ENCODE results near the gene CCDC9B.

CCDC9B gene

DNA sequence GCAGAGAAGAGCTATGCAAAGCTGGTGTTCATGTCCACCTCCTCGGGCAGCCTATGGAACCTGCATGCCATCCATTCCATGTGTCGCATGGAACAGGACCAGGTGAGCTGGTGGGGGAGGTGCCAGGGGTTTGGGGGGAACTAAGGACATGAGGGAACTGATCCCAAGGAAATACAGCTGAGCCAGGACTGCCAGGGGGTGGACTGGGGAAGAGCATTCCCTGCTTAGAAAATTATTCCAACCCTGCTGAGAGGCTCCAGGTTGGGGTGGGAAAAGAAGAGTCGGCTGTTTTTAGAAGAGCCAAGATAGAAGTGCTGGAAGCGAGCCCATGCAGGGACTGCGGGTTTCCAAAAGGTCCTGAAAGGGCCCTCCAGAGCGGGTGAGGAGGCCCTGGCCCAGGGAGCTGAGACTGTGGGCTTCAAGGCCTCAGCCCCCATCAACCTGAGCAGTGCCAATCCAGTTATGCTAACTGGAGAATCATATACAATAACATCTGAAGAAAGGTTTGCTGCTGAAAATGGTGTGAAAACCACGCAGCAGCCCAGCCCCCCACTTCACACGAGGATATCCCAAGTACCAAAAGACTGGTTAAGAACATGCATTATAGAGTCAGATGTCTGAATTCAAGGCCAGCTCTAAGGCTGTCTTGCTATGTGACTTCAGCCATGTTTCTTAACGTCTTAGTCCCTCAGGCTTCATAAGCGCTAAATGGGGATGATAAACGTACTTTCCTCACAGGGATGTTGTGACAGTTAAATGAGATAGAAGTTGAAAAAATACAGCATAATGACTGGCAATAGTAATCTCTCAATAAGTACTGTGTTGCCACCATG lies 25.1 kb upstream of the CCDC9B start:
- no peak for DNase-seq (ENCODE audit: low read depth)

DNA sequence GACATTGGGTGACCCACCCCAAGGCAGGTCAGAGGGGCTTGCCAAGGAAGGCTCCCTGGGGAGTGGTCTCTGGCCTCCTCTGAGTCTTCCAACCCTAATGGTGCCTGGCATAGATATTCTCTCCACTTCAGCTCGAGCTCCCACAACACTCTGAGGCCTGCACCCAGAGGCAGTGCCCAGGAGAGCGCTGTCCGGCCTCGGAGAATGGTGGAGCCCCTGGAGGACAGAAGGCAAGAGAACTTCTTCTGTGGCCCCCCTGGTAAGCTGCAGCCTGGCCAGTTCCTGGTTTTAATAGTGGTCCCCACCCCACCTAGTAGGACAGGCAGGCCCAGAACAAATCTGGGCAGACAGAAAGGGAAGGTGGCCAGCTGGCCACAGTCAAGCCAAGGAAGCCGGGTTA lies 24.3 kb upstream of the CCDC9B start:
- no peak for DNase-seq (ENCODE audit: low read depth)

DNA sequence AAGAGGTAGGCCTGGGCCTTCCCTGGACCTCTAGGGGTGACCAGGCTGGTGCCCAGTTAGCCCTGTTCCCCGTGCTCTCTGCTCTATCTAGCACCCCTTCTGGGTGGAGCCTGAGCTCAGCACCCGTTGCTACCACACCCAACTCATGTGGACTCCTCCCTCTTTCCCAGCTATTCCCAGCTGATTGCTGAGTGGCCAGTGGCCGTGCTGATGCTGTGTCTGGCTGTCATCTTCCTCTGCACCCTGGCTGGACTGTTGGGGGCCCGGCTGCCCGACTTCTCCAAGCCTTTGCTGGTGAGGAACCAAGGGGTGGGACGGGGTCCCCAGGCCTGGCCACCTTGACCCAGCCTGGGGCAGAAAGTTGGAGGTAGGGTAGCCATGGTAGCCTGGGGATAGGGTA lies 23.5 kb upstream of the CCDC9B start:
- DNase-seq (ENCODE audit: low read depth) = no peak

DNA sequence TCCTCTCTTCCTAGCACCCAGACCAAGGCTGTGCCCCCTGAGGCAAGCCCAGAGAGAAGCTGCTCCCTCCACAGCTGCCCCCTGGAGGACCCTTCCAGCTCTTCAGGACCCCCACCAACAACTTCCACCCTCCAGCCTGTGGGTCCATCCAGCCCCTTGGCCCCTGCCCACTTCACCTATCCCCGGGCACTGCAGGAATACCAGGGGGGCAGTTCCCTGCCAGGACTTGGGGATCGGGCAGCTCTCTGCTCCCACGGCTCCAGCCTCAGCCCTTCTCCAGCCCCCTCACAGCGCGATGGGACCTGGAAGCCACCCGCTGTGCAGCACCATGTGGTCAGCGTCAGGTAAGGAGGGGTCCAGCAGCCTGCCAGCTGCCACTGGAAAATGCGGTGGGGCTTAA lies 22.9 kb upstream of the CCDC9B start:
- no peak for DNase-seq (ENCODE audit: low read depth)

DNA sequence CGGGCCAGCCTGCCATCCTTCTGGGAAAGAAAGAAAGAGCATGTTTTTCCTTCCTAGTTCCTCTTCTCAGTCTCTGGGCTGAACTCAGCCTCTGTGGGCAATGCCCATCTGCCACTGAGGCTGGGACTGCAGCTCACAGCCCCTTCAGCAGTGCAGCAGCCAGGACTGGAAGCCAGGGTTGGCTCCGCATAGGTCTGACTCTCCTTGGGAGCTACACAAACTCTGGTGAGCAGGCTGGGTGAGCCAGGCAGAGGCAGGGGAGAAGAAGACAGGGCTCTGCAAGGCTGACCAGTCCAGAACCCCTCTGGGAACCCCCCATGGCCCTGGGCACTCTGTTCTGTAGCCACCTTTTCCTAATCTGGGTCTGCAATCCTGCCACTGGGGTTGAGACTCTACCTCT lies 20.9 kb upstream of the CCDC9B start:
- no peak for DNase-seq (ENCODE audit: low read depth)

DNA sequence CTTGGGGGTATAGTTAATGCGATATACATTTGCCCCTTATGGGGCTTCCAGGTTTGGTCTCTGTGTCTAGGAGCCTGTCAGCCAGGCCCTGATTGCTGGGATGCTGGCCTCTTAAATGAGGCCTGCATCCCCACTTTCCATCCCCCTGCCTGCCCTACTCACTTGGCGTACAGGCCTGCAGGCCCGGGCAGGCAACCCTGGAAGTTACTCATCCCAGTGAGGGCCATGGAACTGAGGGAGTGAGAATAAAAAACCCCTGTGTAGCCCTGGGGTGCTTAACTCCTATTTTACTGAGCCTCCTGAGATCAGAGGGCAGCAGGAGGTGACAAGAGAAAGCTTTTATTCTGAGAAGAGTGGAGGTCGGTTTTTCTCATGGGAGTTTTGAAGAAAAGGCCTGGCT lies 19.3 kb upstream of the CCDC9B start:
- DNase-seq (ENCODE audit: low read depth) = no peak

DNA sequence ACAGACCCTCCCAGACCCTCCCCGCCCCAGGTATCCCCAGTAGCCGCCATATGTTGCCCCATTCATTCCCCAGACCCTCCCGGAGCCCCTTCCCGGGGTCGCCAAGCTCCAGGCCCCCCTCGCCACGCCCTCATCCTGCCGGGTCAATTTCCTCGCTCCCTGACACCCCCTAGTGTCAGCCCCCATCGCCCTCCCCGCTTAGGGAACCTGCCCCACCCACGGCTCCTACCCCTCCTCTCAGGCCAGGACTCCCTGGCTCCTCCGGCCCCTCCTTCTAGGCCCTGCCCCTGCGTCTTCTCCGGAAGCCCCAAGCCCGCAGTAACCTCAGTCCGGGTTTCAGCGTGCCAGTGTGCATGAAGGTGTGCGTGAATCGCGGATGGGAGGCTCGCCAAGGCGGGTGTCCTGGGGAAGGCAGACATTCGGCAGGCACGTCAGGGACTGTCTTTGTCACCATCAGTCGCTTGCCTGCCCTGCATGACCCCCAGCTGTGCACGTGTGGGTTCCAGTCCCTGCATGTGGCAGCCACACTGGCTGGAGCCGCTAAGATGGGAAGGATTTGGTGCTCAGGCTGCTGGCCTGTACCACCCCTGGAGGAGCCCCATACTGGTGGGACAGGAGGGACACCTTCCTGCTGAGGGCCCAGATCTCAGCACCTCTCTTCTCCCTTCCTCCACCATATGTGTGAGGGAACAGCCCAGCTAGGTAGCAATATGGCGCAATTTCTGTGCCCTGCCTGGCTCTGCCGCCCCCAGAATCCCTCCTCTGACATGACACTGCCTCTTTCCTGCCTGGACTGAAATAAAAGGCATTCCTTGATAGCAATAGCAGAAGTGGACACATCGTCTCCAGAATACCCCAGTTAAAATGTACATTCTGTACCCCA lies 18.0 kb upstream of the CCDC9B start:
- DNase-seq (ENCODE audit: low read depth) = no peak

DNA sequence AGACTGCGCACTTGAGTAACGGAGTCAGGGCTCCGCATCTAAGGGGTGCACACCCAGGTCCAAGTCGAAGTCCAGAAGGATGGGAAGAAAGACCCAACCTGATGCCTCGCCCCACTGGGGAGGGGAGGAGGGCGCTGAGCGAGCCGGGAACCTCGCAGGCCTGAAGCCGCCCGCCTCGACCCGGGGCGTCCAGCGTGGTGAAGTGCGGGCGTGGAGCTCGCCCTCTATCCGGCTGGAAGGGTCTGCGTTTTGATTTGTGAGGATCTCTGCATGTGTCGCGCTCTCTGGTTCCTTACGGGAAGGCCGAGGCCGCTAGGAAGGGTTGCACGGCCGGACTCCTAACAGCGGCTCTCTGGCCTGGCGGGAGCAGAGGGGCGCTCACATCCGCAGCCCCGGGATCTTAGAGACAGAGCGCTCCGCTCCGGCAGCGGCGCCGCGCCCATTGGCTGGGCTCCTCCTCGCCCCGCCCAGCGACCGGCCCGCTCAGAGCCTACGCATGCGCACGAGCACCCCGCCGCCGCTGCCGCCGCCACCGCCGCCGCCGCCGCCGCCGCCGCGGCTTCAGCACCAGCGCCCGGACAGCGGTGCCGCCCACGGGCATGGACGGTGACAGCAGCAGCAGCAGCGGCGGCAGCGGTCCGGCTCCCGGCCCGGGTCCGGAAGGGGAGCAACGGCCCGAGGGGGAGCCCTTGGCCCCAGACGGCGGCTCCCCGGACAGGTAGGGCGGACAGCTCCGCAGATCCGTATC lies 17.2 kb upstream of the CCDC9B start, which contains the start of gene DISP2:
DISP2 (plus strand) TSS at position 497 of the 748 bp plus-strand sequence; CDS start at position 600, 103 bp downstream.
- peak; percentile 70 for DNase-seq (ENCODE audit: low read depth)

DNA sequence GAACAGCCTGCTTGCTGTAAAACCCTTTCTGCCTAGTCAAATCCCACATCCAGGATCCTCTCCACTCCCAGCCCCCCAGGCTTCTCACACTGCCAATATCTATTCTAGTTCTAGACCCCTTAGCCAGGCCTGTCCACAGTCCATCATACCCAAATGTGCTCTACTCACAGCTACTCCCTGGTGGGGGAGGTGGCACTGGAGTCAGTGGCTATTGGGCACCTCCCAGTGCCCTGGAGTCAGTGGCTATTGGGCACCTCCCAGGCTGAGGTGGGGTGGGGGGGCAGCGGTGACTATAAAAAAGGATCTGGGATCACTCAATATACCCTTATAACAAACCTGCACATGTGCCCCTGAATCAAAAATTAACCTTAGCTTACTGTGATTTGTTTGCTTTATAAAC lies 16.5 kb upstream of the CCDC9B start:
- no peak for DNase-seq (ENCODE audit: low read depth)

DNA sequence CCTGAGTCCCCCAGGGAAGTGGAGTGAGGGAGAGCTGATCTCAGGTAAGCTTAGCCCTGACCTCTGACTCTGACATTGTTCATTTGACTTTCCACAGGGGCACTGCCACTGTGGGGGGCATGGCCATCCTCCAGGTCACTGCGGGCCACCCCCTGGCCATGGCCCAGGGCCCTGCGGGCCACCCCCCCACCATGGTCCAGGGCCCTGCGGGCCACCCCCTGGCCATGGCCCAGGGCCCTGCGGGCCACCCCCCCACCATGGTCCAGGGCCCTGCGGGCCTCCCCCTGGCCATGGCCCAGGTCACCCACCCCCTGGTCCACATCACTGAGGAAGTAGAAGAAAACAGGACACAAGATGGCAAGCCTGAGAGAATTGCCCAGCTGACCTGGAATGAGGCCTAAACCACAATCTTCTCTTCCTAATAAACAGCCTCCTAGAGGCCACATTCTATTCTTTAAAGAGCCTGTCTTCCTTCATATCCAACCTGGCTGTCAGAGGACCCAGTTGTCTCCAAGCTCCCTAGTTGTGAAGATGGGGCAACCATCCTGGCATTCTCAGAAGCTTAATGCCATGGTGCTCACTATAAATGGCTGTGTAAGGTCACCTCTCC lies 15.3 kb upstream of the CCDC9B start:
- no peak for DNase-seq (ENCODE audit: low read depth)

DNA sequence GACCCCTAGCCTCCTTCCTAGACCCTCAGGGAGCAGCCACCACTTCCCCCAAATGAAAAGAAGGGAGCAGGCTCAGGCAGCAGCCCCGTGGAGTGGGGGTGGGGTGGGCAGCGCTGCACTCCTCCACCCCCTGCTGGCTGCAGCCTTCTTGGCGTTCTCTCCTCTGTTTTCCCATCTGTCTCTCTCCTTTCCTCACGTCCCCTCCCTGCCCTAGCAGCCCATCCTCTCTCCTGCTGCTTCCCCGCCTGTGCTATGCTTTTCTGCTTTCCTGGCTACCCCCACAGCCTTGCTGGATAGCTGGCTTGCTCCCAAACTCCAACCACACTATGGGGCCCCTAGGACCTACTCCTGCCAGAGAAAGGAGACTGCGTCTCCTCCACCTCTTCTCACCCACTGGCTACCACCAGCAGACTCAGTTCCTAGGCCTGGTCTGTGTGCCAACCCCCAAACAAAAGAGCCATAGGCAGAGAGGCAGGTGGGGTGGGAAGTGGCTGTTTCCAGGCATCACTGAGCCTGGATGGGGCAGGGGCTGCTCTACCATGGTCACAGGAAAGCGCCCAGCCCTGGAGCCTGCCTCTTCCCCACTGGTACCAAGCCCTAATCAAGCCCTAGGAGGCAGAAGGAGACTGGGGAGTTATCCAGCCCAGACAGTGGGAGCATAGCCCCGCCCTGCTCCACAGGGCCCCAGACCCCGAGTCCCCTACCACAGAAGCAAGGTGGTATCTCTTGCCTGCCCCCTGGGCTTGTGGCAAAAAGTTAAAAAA lies 13.9 kb upstream of the CCDC9B start:
- no peak for DNase-seq (ENCODE audit: low read depth)

DNA sequence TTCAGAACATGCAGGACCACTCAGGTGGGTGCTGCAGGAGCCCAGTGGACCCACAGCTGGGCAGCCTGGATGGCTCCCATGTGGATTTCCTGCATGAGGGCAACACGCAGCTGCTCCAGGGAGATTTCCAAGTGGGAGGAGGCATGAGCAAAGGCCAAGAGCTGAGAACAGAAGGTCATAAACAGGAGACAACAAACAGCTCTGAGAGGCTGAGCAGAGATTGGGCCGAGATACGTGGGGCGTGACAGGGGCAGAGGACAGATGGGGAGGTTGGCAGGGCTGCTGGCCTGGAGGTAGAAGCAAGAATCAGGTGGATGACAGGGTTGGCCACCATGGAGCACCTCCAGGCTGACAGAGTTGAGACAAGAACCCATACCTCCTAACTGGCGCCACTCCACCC lies 13.0 kb upstream of the CCDC9B start:
- DNase-seq (ENCODE audit: low read depth) = no peak

DNA sequence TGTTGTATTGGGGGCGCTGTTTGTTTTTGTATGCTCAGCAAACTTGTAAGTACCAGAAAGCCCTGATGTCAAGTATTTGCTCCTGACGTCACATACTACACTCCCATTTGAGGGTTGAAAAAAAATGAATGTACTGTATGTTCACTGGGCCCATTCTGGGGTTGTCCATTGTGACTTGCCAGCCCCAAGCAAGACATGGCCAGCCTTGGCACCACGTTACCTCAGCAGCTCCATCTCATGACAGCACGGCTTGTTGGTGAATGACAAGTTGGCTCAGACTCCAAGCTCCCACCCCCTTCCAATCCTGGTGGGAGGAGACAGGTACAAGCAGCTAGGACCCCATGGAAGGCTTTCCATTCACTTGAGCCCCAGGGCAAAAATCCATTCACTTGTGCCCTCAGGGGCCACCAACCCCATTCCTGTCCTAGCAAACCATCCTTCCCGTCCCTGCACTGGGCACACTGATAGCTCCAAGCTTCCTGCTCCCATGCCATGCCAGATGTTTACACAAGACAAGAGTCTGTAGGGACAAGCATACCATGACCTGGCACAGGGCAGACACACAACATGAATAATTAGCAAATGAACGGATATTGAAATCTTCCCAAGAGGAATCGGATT lies 11.7 kb upstream of the CCDC9B start:
- DNase-seq (ENCODE audit: low read depth) = no peak

DNA sequence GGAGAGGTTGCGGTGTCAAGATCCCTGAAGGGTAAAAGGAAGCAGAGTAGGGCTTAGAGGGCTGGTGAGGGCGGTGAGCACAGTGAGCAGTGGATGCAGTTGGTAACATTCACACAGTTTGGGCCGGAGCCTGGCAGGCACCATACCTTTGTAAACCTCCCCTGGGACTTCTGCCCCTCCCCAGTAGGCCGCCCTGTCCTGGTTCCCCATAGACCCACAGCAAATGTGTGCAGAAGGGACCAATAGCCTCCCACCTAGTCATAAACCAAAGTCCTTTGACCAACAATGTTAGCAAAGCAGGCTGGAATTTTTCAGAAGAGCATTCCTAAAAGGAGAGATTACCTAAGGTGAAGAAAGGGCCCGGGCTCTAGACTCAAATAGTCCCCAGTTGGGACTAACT lies 8.4 kb upstream of the CCDC9B start:
- no peak for DNase-seq (ENCODE audit: low read depth)

DNA sequence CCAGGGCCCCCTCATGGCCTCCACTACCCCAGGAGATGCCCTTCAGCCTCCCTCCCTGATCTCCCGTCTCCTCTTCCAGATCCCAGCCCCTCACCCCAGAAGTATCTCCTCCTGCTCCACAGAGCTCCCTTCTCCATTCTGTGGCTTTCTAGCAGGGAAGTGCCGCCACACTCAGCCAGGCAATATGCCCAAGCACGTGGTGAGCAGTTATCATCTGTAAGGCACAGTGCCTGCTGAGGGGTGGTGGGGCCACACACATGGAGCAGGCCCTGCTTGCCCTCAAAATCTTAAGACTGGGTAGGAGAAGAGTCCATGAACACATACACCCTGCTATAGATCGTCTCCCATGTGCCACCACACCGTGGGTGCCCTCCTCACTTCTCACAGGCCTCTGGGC lies 7.7 kb upstream of the CCDC9B start:
- DNase-seq (ENCODE audit: low read depth) = no peak

DNA sequence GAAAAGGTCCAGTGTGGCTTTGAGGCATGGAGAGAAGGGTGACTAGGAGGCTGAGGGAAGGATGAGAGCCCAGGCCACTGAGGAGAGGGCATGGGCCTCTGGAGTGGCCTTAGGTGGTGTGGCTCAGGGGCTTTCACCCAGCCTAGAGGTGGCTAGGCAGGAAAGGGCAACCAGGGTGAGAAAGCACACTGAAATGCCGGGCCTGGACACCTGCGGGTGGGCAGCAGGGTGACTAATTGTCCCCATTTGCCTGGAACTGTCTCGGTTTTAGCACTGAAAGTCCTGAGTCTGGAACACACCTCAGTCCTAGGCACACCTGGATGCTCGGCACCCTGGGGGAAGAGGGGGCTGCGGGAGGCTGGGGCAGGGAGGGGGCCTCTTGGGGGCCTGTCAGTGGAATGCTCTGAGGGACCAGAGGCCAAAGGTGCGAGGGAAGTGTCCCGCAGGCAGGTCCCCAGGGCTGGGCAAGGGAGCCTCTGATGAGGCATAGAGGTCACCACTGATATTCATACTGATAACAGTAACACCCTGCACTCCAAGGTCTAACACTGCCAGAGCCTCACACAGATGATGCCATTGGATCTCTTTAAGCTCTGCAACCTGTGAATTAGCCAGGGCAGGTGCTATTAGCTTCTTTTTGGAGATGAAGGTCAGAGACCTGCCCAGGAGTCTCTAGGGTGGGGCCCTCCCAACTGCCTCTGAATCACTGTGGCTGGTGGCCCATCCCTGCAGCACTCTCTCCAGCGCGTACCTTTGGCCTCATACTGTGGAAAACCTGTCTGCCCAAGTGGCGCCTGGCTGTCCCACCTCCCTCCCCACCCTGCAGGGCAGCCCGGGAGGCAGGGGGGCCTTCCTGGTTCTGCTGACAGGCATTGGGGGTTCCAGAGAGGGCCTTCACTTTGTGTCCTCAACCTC lies 7.1 kb upstream of the CCDC9B start:
- no peak for DNase-seq (ENCODE audit: low read depth)

DNA sequence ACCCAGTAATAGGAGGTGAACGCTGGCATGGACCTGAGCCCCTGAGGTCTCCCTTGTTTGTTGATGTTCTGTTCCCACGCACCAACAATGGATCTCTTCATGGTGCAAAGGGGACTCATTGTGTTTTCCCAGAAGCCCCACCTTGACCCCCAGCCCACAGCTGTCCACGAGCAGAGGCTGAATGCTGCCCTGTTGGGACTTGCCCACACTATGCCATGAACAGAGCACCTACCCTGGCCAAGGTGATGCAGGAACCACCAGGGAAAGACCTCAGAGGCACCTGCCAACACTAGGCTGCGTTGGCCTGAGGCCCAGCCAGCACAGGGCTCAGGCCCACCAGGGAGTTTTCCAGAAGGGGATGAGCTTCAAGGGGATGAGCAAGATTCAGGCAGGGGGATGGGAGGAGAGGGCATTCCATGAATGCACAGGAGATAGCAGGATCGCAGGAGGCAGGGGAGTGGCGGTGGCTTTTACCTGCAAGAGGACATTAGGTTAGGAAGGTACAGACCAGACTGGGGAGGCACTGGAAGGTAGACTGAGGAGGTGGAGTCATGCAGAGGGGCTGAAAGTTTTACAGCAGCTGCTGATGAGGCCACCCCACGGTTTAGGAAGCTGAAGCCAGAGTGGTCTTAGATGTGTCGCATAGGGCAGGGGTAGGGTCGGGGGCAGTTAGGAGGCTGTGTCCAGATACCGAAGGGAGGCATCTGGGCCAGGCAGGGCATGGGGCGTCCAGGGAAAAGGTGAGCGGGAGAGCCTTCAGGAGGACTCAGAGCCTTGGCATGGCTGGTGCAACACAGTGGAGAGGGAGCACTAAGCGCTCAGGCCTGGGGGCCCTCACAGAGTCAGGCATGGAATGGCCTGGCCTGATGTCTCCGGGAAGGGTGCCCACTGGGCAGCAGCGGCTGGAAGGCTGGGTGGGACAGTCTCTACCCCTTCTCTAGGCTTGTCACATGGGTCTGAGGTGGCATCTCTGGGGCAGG lies 6.1 kb upstream of the CCDC9B start:
- DNase-seq (ENCODE audit: low read depth) = no peak

DNA sequence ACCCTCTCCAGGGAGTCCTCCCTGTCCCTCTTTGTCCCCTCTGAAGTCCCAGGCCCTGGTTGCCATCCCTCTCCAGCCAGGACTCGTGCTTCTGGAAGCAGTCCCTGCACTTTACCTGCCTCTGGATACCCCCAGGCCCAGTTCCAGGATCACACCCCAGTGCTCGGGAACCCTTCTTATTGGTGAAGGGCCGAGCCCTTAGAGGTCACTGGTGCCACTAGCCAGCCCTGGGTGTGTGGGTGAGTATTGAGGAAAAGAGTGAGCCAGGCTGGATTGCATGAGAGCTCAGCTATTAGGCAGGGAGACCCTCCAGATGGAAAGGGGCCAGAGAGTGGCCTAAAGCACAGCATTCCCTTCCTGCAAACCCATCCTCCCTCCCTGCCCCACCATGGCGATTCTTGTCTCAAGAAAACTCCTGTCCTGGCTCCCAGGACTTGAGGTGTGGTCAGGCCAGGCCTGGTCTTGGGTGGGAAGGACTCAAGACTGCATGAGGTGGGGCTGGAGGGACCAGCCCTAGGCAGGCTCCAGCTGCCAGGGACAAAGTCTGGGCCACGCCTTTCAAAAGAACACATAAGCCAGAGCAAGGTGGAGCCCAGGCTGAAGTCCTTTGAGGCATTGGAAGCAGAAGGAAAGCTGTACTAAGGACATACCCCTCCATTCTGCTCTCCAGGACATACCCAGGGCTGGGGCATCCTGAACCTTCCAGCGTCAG lies 5.3 kb upstream of the CCDC9B start:
- DNase-seq (ENCODE audit: low read depth) = no peak

Measured in stimulated activated CD8-positive, alpha-beta memory T cell treated with anti-CD3 and anti-CD28 coated beads, Interleukin-15, amount 100 ng/mL, for 1 hour (primary cell).